DND-41 (cell line): ENCODE results near the gene ECHS1.

Experiments
- CTCF ChIP-seq: IDR thresholded peaks from 2 replicates; pipeline ENCODE4 v1.5.1; 2012; ENCODE audit warnings: borderline replicate concordance, low read length, moderate library complexity, mild to moderate bottlenecking; ENCODE audit not compliant: poor library complexity, severe bottlenecking; ENCODE audit errors: extremely low read depth
- EZH2 ChIP-seq: IDR thresholded peaks from 3 replicates; pipeline ENCODE4 v1.6.1; 2012; ENCODE audit warnings: borderline replicate concordance, low read depth, mild to moderate bottlenecking, moderate library complexity, low read length, inconsistent platforms; ENCODE audit not compliant: severe bottlenecking

GRCh38 chr10:133344236-133344635 is 28.9 kb downstream of the ECHS1 start:
- no peak for TF ChIP-seq CTCF
- no peak for TF ChIP-seq EZH2
